Endothelial cell (in vitro differentiated cells): Measurements from ENCODE around the gene HSPA12A. TPM values are rescaled to one million over a fixed set of nuclear protein-coding genes. Genes with fewer than 3 reads are reported as not detected.

Experiments used
- DNase-seq: peaks from one replicate; pipeline ENCODE4 v3.0.0; 2021; ENCODE audit warnings: low spot score
- H3K27ac Mint-ChIP-seq: one replicate; pipeline ENCODE4 v1.8.0; 2021; ENCODE audit warnings: mixed read lengths, inconsistent platforms; ENCODE audit not compliant: unreplicated experiment
- H3K27me3 Mint-ChIP-seq: one replicate; pipeline ENCODE4 v1.8.0; 2021; ENCODE audit warnings: mild to moderate bottlenecking, moderate library complexity, mixed read lengths, inconsistent platforms; ENCODE audit not compliant: unreplicated experiment
- H3K36me3 Mint-ChIP-seq: one replicate; pipeline ENCODE4 v1.8.0; 2021; ENCODE audit warnings: mild to moderate bottlenecking, low read depth, mixed read lengths, inconsistent platforms; ENCODE audit not compliant: unreplicated experiment
- H3K4me1 Mint-ChIP-seq: one replicate; pipeline ENCODE4 v1.8.0; 2021; ENCODE audit warnings: mild to moderate bottlenecking, mixed read lengths, inconsistent platforms; ENCODE audit not compliant: unreplicated experiment
- H3K4me3 Mint-ChIP-seq: one replicate; pipeline ENCODE4 v1.8.0; 2021; ENCODE audit warnings: mild to moderate bottlenecking, mixed read lengths, inconsistent platforms; ENCODE audit not compliant: unreplicated experiment
- H3K9me3 Mint-ChIP-seq: one replicate; pipeline ENCODE4 v1.8.0; 2021; ENCODE audit warnings: mixed read lengths, inconsistent platforms; ENCODE audit not compliant: unreplicated experiment
- CTCF ChIP-seq: fragments of 200-600 bp; sonication (generic); IDR thresholded peaks from one replicate; pipeline ENCODE4 v1.5.0; 2021; ENCODE audit warnings: antibody characterized with exemption; ENCODE audit not compliant: unreplicated experiment
- total RNA-seq: library from RNA; stranded (reverse); fragmentation: NEBNext Ultra II Directional; extraction: Animal tissue kit (Norgen Biotek cat#: 25700); gene quantifications from one replicate; pipeline ENCODE4 v1.2.1, GENCODE V29; 2021; ENCODE audit not compliant: unreplicated experiment

HSPA12A gene
- total RNA-seq, 1 donor from 2014 or later, result 2.8 TPM

DNA sequence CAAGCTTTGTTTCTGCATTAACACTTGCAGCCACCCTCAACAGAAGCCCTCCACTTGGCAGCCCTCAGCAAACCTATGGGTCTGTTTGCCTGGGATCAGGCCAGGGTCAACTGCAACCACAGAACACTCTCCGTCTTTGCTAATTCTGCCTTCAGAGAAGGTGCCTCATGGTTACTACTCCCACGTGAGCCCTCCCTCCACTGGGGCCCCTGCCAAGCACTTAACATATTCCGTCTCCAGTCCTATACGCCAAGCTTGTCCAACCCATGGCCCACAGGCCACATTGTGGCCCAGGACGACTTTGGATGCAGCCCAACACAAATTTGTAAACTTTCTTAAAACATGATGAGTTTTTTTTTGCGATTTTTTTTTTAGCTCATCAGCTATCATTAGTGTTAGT lies 54.7 kb downstream of the HSPA12A start:
- H3K4me1 Mint-ChIP-seq, result peaks cover 17% of the 10 kb centered on the region
- TF ChIP-seq CTCF, result no peak
- no peak for DNase-seq
- no peak overlapping the region for H3K27ac Mint-ChIP-seq
- no peaks in the 10 kb centered on the region for H3K36me3 Mint-ChIP-seq
- H3K9me3 Mint-ChIP-seq, result no peaks in the 10 kb centered on the region
- H3K27me3 Mint-ChIP-seq, result peaks cover 7% of the 10 kb centered on the region
- H3K4me3 Mint-ChIP-seq, result no peak overlapping the region

DNA sequence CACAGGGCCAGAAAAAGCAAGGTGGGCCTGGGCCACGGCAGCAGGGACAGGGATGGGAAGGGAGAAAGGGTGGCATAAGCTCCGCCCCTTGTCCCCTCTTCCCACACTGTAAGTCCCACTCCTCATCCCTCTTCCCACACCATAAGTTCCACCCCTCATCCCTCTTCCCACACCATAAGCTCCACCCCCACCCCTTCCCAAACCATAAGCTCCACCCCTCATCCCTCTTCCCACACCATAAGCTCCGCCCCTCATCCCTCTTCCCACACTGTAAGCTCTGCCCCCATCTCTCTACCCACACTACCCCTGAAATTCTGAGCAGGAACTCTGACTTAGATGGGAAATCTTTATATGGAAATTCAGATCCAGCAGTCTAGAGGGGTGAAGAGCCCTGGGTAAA lies 55.7 kb downstream of the HSPA12A start:
- peaks cover 21% of the 10 kb centered on the region for H3K4me1 Mint-ChIP-seq
- H3K27me3 Mint-ChIP-seq, result peaks cover 7% of the 10 kb centered on the region
- H3K36me3 Mint-ChIP-seq, result no peaks in the 10 kb centered on the region
- no peak overlapping the region for H3K4me3 Mint-ChIP-seq
- no peaks in the 10 kb centered on the region for H3K9me3 Mint-ChIP-seq
- no peak for TF ChIP-seq CTCF
- H3K27ac Mint-ChIP-seq, result no peak overlapping the region
- no peak for DNase-seq

DNA sequence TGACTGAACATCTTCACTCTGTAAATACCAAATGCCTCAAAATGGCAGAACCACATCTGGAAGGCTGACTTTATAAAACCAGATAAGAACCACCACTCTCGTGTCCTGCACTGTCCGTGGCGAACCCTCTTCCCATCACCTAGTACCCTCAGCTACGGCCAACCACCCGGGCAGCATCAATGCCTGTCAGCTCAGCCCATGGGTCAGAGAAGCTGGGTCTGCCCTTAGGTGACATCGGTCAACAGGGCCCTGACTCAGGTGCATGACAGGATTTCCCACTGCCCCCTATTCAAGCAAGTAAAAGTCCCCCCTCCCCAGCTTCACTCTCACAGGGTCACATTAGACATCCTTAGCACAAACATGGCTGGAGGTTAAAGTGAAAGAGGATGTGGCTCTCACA lies 56.6 kb downstream of the HSPA12A start:
- DNase-seq, result no peak
- no peak for TF ChIP-seq CTCF
- Mint-ChIP-seq H3K4me1 (peaks cover 15% of the 10 kb centered on the region), H3K36me3 (no peaks in the 10 kb centered on the region), H3K27me3 (peaks cover 8% of the 10 kb centered on the region), H3K27ac (no peak overlapping the region), H3K9me3 (no peaks in the 10 kb centered on the region), H3K4me3 (no peak overlapping the region)

GRCh38 chr10:116684781-116685180 lies 57.6 kb downstream of the HSPA12A start:
- H3K27me3 Mint-ChIP-seq, result peaks cover 8% of the 10 kb centered on the region
- no peak for DNase-seq
- H3K27ac Mint-ChIP-seq, result no peak overlapping the region
- H3K4me3 Mint-ChIP-seq, result no peak overlapping the region
- H3K36me3 Mint-ChIP-seq, result no peaks in the 10 kb centered on the region
- no peaks in the 10 kb centered on the region for H3K9me3 Mint-ChIP-seq
- H3K4me1 Mint-ChIP-seq, result peaks cover 15% of the 10 kb centered on the region
- no peak for TF ChIP-seq CTCF

GRCh38 chr10:116683821-116684220 lies 58.5 kb downstream of the HSPA12A start:
- no peak for TF ChIP-seq CTCF
- H3K9me3 Mint-ChIP-seq, result no peaks in the 10 kb centered on the region
- no peaks in the 10 kb centered on the region for H3K36me3 Mint-ChIP-seq
- peaks cover 5% of the 10 kb centered on the region for H3K27me3 Mint-ChIP-seq
- no peak overlapping the region for H3K27ac Mint-ChIP-seq
- H3K4me1 Mint-ChIP-seq, result peaks cover 15% of the 10 kb centered on the region
- DNase-seq, result no peak
- no peak overlapping the region for H3K4me3 Mint-ChIP-seq
